HAP-1 (cell line): ENCODE data around the gene CACNA1B.

Experiments used
- DNase-seq, 2 experiments: peaks; one replicate each; pipeline ENCODE4 v3.0.0-alpha.2; 2016 to 2020; ENCODE audit warnings: low spot score in 2 of 2
- H3K27me3 ChIP-seq: fragments of 250-450 bp; sonication (Bioruptor Pico); 2 replicates; pipeline ENCODE4 v1.5.1; 2020; ENCODE audit warnings: low read depth, mild to moderate bottlenecking, moderate library complexity
- H3K36me3 ChIP-seq: fragments of 250-450 bp; sonication (Bioruptor Pico); replicated peaks from 2 replicates; pipeline ENCODE4 v1.5.1; 2020; ENCODE audit warnings: mild to moderate bottlenecking
- H3K4me1 ChIP-seq: fragments of 250-450 bp; sonication (Bioruptor Pico); 2 replicates; pipeline ENCODE4 v1.5.1; 2020; ENCODE audit warnings: mild to moderate bottlenecking
- H3K4me3 ChIP-seq: fragments of 250-450 bp; sonication (Bioruptor Pico); 2 replicates; pipeline ENCODE4 v1.5.1; 2020; ENCODE audit warnings: mild to moderate bottlenecking, moderate library complexity
- H3K9me3 ChIP-seq: fragments of 250-450 bp; sonication (Bioruptor Pico); 2 replicates; pipeline ENCODE4 v1.5.1; 2020; ENCODE audit warnings: mild to moderate bottlenecking, moderate library complexity
- in situ Hi-C: fragments of 300-500 bp; cut with MboI; formaldehyde crosslinking; loops from 3 replicates; pipeline ENCODE4 v1.14.3; 2020; ENCODE audit warnings: low sequenced_read_pairs, inconsistent platforms, mixed read lengths

The CACNA1B gene

DNA sequence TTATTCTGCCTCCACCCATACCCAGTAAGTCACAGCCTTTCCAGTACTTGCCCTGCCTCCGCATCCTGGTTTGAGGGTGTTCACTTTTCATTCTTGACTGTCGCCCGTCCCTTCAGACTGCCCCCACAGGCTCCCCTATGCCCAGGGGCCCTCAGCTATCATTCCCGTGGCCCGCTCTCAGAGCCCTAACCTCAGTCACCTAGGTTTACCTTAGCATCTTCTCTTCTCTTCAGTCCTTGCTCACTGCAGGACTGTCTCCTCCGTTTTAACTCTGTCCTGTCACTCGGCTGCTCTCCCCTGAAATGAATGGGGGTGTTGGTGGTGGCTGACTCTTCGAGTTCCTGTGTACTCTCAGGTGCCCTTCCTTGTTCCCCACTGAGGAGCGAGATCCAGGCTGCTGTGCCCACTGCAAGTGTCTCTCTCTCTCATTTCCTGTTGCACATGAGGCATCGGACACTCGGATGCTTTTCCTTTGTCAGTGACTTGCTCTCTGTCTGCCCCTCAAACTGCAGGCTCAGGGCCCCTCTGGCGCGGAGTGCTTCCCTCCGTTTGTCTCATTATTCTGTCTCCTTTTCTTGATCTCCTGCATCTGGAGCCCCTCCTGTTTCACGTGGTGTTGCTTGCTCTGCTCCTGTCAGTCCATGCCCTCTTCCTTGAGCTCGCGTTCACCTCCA, 89.8 kb downstream of the CACNA1B start:
- H3K36me3 ChIP-seq, result no peaks in the 10 kb centered on the region
- H3K4me3 ChIP-seq, result no peak overlapping the region
- no peaks in the 10 kb centered on the region for H3K9me3 ChIP-seq
- DNase-seq, result no peak
- H3K27me3 ChIP-seq, result no peaks in the 10 kb centered on the region
- in situ Hi-C loops, result no loop called here
- no peaks in the 10 kb centered on the region for H3K4me1 ChIP-seq

DNA sequence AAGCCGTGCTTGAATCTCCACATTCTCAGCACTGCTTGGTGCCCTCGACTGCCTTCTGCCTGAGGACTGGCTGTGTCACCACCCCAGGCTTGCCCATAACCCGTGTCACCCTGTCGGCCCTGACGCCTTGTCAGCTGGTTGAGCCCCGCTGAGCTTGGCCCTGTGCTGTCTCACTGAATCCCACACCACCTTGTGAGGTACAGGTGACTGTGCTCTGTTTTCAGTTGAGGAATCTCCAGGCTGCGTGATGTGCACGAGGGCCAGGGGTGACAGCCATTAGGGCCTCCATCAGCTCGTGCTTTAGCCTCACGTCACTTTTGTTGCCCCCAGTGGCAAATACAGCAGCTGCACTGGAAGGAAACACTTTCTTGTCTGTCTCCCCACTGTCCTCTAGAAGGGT, 90.7 kb downstream of the CACNA1B start:
- Histone ChIP-seq H3K4me3 (no peak overlapping the region), H3K9me3 (no peaks in the 10 kb centered on the region), H3K27me3 (no peaks in the 10 kb centered on the region), H3K4me1 (no peaks in the 10 kb centered on the region), H3K36me3 (no peaks in the 10 kb centered on the region)
- in situ Hi-C loops, result no loop called here
- no peak for DNase-seq

DNA sequence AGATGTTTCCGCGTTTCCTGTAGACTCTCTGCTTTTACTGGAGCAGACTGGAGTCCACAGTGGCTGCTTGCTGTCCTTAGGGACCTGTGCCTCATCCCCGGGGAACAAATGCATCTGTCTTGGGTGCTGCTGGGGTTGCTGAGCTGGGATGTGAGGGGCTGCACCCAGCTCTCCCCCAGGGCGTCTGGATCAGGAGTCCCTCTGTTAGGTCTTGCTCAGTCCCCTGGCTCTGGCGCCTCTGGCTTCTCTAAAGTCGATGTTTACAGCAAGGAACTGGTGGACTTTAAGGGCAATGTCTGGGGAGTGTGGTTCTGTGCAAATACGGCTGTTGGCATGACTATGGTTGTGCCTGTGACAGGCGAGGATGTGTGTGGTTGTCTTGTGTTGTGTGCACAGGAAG, 91.4 kb downstream of the CACNA1B start:
- in situ Hi-C loops, result no loop called here
- Histone ChIP-seq H3K27me3 (no peaks in the 10 kb centered on the region), H3K36me3 (no peaks in the 10 kb centered on the region), H3K4me1 (no peaks in the 10 kb centered on the region), H3K4me3 (no peak overlapping the region), H3K9me3 (no peaks in the 10 kb centered on the region)
- no peak for DNase-seq

DNA sequence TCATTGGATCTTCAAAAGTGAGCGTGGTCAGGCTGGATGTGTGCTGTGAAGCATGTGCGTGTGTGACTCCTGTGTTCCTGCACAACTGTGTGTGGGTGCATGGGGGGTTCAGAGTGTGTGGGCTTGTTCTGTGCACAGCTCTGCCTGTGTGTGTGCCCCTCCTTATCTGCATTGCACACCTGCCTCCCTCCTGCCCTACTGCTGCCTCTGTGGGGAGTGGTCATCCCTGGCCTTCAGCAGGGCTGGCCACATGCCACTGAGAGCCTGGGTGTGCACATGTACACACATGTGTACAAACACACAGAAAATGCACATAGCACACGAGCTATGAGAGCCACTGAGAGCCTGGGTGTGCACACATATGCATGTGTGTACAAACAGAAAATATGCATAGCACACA, 92.1 kb downstream of the CACNA1B start:
- no peaks in the 10 kb centered on the region for H3K9me3 ChIP-seq
- in situ Hi-C loops, result no loop called here
- no peaks in the 10 kb centered on the region for H3K27me3 ChIP-seq
- H3K36me3 ChIP-seq, result no peaks in the 10 kb centered on the region
- H3K4me3 ChIP-seq, result no peak overlapping the region
- H3K4me1 ChIP-seq, result no peaks in the 10 kb centered on the region
- no peak for DNase-seq

DNA sequence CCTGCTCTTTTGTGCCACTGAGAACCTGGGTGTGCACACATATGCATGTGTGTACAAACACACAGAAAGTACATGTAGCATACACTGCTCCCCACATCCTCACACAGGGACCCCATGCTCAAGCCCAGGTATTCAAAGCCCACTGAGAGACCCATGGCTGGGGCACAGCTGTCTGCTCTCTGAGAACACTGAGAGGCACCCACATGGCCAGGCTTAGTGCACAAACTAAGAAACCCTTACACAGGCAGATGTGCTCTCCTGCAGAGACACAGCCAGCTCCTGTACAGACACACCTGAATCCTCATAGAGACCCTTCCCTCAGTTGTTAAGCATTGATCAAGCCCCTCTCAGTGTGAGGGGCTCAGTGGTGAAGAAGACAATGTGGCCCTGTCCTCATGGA, 92.5 kb downstream of the CACNA1B start:
- Histone ChIP-seq H3K9me3 (no peaks in the 10 kb centered on the region), H3K27me3 (no peaks in the 10 kb centered on the region), H3K4me3 (no peak overlapping the region), H3K4me1 (no peaks in the 10 kb centered on the region), H3K36me3 (no peaks in the 10 kb centered on the region)
- no peak for DNase-seq
- in situ Hi-C loops, result no loop called here

DNA sequence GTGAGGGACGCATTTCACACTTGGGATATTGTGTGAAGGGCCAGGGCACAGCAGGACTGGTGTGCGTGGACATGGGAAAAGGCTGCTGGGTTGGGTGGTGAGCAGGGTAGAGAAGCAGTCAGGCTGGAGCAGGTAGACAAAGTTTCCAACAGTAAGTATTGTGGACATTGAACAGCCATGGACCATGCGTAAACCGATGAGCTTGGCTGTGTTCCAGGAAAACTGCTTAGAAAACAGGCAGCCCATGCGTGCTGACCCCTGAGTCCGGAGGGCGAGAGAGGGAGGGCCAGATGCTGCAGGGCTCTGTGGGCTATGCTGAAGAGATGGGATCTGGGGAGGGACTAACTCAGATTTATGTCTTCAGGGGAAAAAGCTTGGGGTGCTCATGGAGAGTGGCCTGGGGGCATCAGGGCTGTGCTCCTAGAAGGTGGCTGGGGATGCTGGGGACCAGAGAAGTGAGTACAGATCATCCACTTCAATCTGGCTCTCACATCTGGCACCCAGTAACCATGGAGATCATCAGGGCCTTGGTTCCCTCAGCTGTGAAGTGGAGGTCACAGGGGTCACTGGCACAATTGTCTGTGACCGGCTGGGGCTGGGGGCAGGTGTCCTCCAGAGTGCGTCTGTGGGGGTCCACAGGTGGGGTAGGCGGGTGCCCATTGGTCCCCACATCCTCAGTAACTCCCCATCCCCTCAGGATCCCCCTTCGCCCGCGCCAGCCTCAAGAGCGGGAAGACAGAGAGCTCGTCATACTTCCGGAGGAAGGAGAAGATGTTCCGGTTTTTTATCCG, 93.3 kb downstream of the CACNA1B start:
- DNase-seq, result no peak
- no peaks in the 10 kb centered on the region for H3K36me3 ChIP-seq
- H3K27me3 ChIP-seq, result no peaks in the 10 kb centered on the region
- no peaks in the 10 kb centered on the region for H3K4me1 ChIP-seq
- H3K4me3 ChIP-seq, result no peak overlapping the region
- no peaks in the 10 kb centered on the region for H3K9me3 ChIP-seq
- in situ Hi-C loops, result no loop called here

DNA sequence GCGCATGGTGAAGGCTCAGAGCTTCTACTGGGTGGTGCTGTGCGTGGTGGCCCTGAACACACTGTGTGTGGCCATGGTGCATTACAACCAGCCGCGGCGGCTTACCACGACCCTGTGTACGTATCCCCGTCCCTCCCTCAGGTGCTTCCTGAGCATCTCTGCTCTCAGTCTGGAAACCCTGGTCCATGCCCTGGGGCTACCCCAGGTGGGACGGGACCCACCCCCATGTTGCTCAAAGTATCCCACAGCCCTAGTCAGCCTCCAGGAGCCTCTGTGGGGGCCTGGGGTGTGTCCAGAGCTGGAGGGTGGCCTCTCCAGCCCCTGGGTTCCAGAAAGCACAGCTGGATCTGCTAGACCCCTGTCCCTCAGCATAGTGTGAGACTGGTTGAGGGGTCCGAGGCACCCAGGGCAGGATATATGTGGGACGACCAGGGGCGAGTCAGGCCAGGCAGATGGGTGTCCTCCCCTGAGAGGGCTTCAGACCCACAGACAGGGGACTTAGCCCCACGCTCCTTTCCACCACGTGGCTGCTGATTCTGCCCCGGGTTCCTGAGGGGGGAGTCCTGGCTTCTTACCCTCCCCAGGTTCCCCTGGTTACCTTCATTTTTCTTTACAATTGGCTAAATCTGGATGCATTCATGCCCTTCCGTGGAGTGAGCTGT, 94.0 kb downstream of the CACNA1B start:
- H3K36me3 ChIP-seq, result no peaks in the 10 kb centered on the region
- H3K4me3 ChIP-seq, result no peak overlapping the region
- in situ Hi-C loops, result no loop called here
- no peaks in the 10 kb centered on the region for H3K4me1 ChIP-seq
- no peaks in the 10 kb centered on the region for H3K27me3 ChIP-seq
- no peaks in the 10 kb centered on the region for H3K9me3 ChIP-seq
- no peak for DNase-seq

DNA sequence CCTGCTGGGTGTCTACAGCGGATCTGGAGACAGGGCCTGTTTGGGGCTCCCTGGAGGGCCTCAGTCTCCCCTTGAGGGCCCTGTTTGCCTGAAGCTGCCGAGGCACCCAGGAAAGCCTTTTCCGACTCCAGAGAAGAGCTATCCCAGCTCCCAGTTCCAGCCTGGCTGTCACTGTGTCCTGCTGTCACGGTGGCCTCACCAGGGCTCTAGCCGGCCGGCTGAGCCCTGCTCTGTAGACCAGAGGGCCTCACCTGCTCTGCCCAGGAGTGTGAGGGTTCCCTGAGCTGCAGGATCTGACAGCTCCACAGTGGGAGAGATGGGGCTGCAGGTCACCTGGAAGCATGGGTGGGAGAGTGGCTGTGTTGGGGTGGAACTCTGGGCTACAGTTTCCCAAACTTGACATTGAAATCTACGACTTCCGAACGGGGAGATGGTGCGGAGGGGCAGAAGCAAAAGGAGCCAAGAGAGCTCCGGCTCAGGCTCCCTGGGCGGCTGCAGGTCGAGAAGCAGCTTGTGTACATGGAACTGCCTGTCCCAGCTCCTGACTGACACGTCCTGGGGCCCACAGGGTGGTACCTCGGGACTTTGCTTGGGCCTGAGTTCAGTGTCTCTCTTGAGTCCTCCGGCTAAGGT, 94.9 kb downstream of the CACNA1B start:
- in situ Hi-C loops, result no loop called here
- H3K27me3 ChIP-seq, result no peaks in the 10 kb centered on the region
- H3K9me3 ChIP-seq, result no peaks in the 10 kb centered on the region
- H3K36me3 ChIP-seq, result no peaks in the 10 kb centered on the region
- H3K4me1 ChIP-seq, result no peaks in the 10 kb centered on the region
- DNase-seq, result no peak
- no peak overlapping the region for H3K4me3 ChIP-seq

DNA sequence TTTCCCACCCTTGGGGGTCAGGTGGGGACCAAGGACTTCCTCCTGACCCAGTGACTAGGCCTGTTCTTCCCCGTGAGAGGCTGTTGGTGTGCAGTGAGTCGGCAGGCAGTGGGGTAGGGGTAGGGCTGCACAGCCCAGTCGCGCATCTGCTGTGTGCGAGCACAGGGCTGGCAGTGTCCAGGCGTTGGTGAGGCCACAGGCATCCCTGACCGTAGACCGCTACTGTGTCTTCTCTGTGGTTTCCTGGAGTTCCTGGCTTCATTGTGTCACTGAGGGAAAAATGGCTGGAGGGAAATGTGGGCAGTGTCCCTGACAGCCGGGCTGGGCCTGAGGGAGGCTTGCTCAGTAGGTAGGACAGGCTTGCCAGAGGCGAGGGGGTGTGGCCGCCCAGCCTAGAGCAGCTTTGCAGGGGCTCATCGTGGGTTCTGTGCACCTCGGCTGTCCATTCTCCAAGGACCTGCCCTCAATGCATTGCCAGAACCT, 95.4 kb downstream of the CACNA1B start:
- Histone ChIP-seq H3K4me1 (no peaks in the 10 kb centered on the region), H3K27me3 (no peaks in the 10 kb centered on the region), H3K9me3 (no peaks in the 10 kb centered on the region), H3K36me3 (no peaks in the 10 kb centered on the region), H3K4me3 (no peak overlapping the region)
- DNase-seq, result no peak
- in situ Hi-C loops, result no loop called here

DNA sequence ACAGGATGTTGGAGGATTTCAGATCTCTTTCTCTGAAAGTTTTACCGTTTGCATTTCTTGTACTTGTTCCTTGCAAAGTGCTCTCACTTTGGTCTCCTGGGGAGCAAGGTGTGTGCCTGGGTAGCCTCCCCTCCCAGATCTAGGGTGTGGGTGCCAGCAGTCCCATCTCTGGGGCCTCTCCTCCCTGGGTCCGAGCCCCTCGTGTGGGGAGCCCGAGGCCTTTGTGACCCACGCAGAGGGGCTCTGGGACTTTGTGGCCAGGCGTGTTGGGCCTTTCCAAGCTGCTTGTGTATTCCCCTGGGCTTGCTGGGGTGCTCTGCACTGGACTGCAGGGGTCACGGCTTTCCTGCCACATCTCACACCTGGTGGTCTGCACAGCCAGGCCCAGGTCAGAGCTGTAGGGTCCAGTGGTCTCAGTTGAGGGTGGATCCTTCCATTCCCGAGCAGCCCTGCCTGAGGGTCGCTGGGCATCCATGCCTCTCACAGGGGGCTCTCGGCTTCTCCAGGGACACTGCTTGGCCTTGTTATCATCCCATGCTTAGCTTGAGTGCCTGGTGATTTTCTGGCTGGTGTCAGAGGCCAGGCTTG, 96.3 kb downstream of the CACNA1B start:
- Histone ChIP-seq H3K4me3 (no peak overlapping the region), H3K9me3 (no peaks in the 10 kb centered on the region), H3K4me1 (no peaks in the 10 kb centered on the region), H3K27me3 (no peaks in the 10 kb centered on the region), H3K36me3 (no peaks in the 10 kb centered on the region)
- in situ Hi-C loops, result no loop called here
- DNase-seq, result no peak

DNA sequence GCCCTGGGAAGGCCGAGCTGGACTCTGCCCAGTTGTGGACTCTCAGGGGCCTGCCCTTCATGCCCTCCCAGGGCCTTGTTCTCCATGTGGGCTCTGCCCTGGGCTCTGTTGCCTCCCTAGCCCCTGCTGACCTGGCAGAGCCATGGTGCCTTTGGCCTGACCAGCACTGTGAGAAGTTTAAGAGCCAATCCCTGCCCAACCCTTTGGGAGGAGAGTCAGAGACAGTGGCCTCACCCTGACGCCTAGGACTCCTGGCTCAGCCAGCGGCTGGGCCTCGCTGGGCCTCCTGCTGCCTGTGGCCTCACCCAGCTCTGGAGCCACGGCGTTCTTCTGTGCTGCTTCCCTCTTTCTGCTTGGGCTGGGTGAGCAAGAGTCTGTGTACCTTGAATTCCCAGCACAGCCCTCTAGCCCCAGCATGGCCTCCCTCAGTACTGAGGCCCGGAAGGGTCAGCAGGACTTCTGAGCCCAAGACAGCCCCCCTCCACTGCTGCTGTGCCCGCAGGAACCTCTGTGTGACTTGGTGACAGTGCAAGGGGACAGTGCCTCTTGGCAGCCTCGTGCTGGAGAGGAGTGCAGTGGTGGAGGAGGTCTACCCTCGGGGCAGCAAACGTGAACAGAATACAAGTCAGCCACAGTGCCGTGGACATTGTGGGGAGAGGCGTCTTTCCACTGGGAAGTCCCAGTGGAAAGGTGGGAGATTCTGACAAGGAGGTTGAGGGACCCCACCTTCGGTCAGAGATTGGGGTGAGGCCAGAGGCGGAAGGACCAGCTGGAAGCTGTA, 97.4 kb downstream of the CACNA1B start:
- in situ Hi-C loops, result no loop called here

DNA sequence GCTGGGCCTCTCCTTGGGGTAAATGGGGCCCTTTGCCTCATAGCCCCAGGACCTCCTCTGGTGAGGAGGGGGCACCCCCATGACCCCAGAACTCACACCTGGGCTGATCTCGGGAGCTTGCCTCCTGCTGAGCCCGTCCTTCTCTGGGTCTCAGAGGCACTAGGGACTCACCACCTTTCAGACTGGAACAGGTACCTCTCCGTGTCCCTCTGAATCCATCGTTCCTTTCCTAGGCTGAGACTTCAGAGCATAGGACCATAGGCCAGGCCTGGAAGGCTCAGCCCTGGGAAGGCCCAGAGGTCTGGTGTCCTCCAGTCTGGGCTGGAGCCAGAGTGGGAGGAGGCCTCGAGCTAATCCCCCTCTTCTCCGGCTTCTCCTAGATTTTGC, 97.9 kb downstream of the CACNA1B start:
- H3K9me3 ChIP-seq, result no peaks in the 10 kb centered on the region
- in situ Hi-C loops, result no loop called here

More for the DNA sequence above, 97.4 kb downstream of the CACNA1B start:
- Histone ChIP-seq H3K4me1 (no peaks in the 10 kb centered on the region), H3K36me3 (no peaks in the 10 kb centered on the region), H3K9me3 (no peaks in the 10 kb centered on the region), H3K4me3 (no peak overlapping the region), H3K27me3 (no peaks in the 10 kb centered on the region)
- DNase-seq, result no peak

DNA sequence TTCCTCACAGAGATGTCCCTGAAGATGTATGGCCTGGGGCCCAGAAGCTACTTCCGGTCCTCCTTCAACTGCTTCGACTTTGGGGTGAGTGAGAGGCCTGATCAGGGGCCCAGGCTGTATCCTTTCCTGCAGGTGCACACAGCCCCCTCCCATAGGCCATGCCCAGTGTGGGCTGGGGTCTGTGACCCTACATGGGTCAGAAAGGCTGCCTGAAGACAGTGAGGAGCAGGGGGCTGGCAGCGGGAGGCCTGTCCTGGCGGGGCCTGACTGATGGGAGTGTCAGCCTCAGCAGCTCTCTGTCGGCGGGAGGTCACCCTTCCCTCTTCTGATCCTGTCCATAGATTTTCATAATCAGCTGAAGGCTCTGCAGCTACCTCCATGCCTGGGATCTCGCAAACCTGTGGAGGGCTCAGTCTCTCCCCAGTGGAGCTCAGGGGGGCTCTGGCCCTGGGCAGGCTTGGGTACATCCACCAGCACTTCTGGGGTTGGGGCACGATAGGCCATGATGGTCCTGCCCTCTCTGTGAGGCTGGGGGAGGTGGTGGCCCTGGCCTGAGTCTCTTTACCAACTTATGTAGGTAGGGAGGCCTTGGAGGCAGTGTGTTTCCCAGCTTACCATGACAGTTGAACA, 98.5 kb downstream of the CACNA1B start:
- H3K9me3 ChIP-seq, result no peaks in the 10 kb centered on the region
- no peaks in the 10 kb centered on the region for H3K27me3 ChIP-seq
- H3K36me3 ChIP-seq, result no peaks in the 10 kb centered on the region
- no peaks in the 10 kb centered on the region for H3K4me1 ChIP-seq
- in situ Hi-C loops, result no loop called here
- no peak overlapping the region for H3K4me3 ChIP-seq
- DNase-seq, result no peak

More for the DNA sequence above, 97.9 kb downstream of the CACNA1B start:
- H3K27me3 ChIP-seq, result no peaks in the 10 kb centered on the region
- H3K4me1 ChIP-seq, result no peaks in the 10 kb centered on the region
- no peak for DNase-seq
- no peaks in the 10 kb centered on the region for H3K36me3 ChIP-seq
- no peak overlapping the region for H3K4me3 ChIP-seq
